SK-N-MC (cell line): ENCODE results near the gene AP4M1.

Source experiments
- EZH2 ChIP-seq: fragments of 200-600 bp; sonication (generic); IDR thresholded peaks from one replicate; pipeline ENCODE4 v1.6.1; 2017; ENCODE audit warnings: antibody characterized with exemption
- POLR2AphosphoS5 ChIP-seq: IDR thresholded peaks from 2 replicates; pipeline ENCODE4 v1.6.1; 2012; ENCODE audit warnings: mild to moderate bottlenecking, low read depth, low read length, borderline replicate concordance

DNA sequence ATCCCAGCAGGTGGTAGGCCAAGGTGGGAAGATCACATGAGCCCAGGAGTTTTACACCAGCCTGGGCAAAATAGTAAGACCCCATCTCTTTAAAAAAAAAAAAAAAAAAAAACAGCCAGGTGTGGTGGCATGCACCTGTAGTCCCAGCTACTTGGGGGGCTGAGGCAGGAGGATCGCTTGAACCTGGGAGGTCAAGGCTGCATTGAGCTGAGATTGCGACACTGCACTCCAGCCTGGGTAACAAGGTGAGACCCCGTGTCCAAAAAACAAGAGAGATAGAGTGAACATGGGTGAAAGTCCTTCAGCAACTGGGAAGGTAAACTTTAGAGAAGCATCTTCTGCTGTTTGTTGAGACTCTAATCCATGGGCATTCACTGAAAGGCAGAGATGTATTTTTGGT is 41.0 kb downstream of the AP4M1 start:
- TF ChIP-seq POLR2AphosphoS5 (no peak), EZH2 (no peak)
